Stimulated activated CD8-positive, alpha-beta memory T cell treated with anti-CD3 and anti-CD28 coated beads, Interleukin-7, amount 100 ng/mL, for 4 hours (primary cell): ENCODE measurements around the gene TACO1.

Experiments
- DNase-seq, 2 donors: peaks; one replicate each; pipeline ENCODE4 v3.0.0-alpha.2; 2020; ENCODE audit warnings: low read depth in 2 of 2

Gene TACO1

DNA sequence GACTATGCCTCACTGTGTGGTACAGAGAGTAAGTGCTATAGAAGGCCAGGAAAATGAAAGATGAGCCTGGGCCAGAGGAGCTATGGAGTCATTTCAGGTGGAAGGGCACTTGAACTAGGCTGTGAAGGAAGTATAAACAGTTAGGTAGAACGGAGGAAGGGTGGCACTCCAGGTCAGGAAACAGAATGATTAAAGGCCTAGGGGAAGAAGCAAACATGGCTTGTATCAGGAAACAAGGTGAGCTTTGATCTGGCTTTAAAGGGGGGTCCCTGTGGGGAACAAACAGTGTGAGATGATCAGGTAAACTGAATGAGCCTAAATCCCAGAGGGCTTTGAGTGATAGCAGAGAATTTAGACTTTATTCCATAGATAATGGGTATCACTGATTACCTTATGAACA, 38.4 kb downstream of the TACO1 start:
- no peak for DNase-seq

GRCh38 chr17:63640038-63640437, 39.3 kb downstream of the TACO1 start:
- no peak for DNase-seq

GRCh38 chr17:63641692-63642448, 41.2 kb downstream of the TACO1 start:
- DNase-seq = no peak

GRCh38 chr17:63644846-63645245, 44.2 kb downstream of the TACO1 start:
- no peak for DNase-seq

DNA sequence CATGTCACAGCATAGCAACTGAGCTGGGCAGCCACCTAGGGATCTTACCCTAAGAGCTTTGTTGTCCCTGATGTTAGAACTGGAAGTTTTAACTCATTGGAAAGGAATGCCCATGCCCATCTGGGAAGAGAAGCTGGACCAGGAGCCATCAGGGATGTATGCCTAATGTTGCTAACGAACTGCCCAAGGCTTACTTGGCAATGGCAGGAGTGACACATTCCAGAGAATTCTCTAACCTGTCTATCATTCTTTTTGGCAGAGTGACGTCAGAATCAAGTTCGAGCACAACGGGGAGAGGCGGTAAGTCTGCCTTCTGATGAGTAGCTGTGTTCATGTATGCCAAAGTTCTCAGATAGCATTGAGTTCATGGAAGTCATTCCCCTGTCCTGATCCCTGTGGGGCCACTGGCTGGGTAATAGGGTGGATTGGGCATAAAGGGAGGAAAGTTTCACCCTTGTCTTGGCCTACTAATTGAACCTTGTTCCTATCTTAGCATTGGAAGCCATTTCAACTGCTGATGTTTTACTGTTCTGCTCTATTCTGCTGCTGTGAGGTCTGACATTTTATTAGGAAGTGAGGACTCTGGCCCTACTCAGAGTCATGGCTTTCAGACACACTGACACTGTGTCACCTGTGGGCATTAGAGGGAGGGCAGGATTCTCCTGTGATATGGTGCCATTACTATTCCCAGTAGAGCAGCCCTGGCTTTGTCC, 45.2 kb downstream of the TACO1 start:
- no peak for DNase-seq

- no peak for DNase-seq
Measured at GRCh38 chr17:63646488-63646806, 45.8 kb downstream of the TACO1 start.

DNA sequence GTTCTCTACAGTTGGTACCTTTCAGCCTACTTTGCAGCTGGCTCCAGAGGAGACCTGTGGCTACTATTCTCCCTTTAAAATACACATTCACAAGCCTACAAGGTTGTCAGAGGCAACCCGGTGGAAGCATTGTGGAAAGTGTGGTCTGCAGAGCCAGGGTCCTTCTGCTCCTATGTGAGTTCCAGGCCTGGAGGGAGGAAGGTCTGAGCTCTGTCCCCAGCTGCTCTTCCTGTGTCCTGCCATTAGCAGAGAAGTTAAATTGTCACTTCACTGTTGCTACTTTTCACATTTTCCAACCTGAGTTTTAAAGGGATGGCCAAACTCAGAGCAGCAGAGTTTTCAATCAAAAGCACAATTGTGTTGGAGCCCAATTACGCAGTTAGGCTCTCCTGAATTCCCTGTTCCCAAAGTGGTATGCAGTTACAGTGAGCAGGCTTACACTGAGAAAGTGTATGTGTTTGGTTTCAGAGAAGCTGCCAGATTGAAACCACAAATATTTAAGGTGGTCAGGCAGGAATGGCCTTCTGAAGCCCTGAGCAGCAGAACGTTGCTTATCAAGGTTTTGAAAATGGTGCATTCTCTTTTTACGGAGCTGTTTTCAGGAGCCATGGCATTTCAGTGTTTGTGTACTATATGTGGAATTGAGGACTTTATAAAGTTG, 46.5 kb downstream of the TACO1 start:
- no peak for DNase-seq

DNA sequence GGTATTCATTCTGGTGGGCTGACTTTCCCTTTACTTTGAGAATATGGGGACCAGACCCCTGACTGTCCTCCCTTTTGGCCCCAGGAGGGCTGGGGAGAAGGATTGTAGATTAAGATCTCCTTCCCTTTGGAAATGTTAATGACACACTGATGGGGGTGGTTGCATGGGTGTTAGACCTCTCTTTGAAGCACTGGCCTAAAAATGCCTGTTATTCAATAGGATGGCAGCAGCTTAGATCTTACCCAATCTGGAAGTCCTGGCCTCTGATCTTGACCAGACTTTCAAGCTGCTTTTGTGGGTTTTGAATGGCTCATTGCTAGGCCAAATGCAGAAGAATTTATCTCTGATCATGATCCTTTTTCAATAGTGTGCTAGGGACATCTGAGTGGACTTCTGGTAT, 47.2 kb downstream of the TACO1 start:
- DNase-seq = no peak

DNA sequence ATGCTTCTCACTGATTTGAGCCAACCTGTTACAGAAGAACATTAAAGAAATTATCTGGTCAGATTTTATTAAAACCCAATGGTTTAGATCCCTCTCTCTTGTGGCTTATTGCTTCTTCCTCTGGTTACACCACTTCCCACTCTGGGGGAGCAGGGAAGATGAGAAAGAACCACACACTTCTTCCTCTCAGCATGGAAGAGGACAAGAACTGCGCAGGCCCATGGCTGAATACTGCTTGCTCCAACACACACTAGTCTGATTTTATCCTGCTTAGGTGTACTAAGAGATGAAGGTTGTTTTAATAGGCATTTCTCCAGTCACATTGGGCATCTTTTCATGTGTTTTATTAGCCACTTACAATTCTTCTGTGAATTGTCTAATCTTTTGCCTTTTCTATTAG, 49.1 kb downstream of the TACO1 start:
- no peak for DNase-seq

GRCh38 chr17:63652106-63652505, 51.4 kb downstream of the TACO1 start:
- no peak for DNase-seq

DNA sequence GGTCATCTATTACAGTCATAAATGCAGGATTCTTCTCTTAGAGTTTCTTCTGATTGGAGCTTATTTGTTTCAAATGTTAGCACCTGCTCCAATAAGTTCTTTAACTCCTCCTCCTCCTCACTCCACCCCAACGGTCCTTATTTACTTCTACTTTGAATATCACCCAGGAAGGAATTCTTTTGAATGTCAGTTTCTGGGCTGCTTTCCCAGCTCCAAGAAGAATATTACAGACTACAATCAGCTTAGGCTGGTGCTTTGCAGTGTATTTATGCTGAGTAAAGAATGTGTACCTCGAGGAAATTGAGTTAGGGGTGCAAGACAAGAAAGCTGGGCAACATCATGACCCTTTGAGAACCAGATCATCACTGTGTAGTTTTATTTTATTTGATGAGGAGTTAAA, 52.4 kb downstream of the TACO1 start:
- DNase-seq = no peak

GRCh38 chr17:63657786-63658185, 57.1 kb downstream of the TACO1 start:
- no peak for DNase-seq
